HL-60 (cell line): ENCODE results near the gene PPP2R3A.

ENCODE experiments used
- DNase-seq, 2 experiments: peaks; one replicate each; pipeline ENCODE4 v3.0.0-alpha.2; 2010 to 2020; ENCODE audit warnings: low read depth in 1 of 2, low spot score in 1 of 2
- H3K27ac ChIP-seq: fragments of 250-450 bp; sonication (Bioruptor Pico); replicated peaks from 2 replicates; pipeline ENCODE4 v1.5.1; 2020; ENCODE audit warnings: mild to moderate bottlenecking, moderate library complexity
- H3K27me3 ChIP-seq: fragments of 250-450 bp; sonication (Bioruptor Pico); 2 replicates; pipeline ENCODE4 v1.5.1; 2021; ENCODE audit warnings: mild to moderate bottlenecking, moderate library complexity; ENCODE audit not compliant: insufficient read depth, poor library complexity, severe bottlenecking
- H3K4me3 ChIP-seq: replicated peaks from 2 replicates; pipeline ENCODE4 v1.5.1; 2011; ENCODE audit warnings: mild to moderate bottlenecking, control low read depth, low read length; ENCODE audit not compliant: insufficient read depth
- CTCF ChIP-seq: IDR thresholded peaks from one replicate; pipeline ENCODE4 v1.5.1; 2011; ENCODE audit warnings: low read length, control low read depth, inconsistent platforms; ENCODE audit not compliant: insufficient read depth
- GABPA ChIP-seq: IDR thresholded peaks from 2 replicates; pipeline ENCODE4 v1.6.1; 2012; ENCODE audit warnings: low read depth
- POLR2AphosphoS5 ChIP-seq: IDR thresholded peaks from 2 replicates; pipeline ENCODE4 v1.6.1; 2012; ENCODE audit warnings: low read depth
- REST ChIP-seq: IDR thresholded peaks from 2 replicates; pipeline ENCODE4 v1.6.1; 2012; ENCODE audit warnings: low read depth; ENCODE audit not compliant: insufficient replicate concordance
- SPI1 ChIP-seq: IDR thresholded peaks from 2 replicates; pipeline ENCODE4 v1.6.1; 2012; ENCODE audit warnings: low read depth, mild to moderate bottlenecking, borderline replicate concordance

PPP2R3A gene

GRCh38 chr3:136151219-136151618 is 185.7 kb downstream of the PPP2R3A start:
- TF ChIP-seq GABPA (no peak), POLR2AphosphoS5 (no peak), REST (no peak), SPI1 (no peak), CTCF (no peak)
- H3K27ac ChIP-seq: no peak overlapping the region
- H3K4me3 ChIP-seq: no peak overlapping the region
- no peak for DNase-seq
- H3K27me3 ChIP-seq: no peaks in the 10 kb centered on the region

GRCh38 chr3:136152176-136152843 is 186.8 kb downstream of the PPP2R3A start:
- no peak for TF ChIP-seq SPI1
- TF ChIP-seq REST: no peak
- no peak for TF ChIP-seq CTCF
- no peak for TF ChIP-seq GABPA
- TF ChIP-seq POLR2AphosphoS5: no peak
- Histone ChIP-seq H3K4me3 (no peak overlapping the region), H3K27ac (no peak overlapping the region), H3K27me3 (no peaks in the 10 kb centered on the region)
- DNase-seq: no peak

GRCh38 chr3:136152963-136153362 is 187.4 kb downstream of the PPP2R3A start:
- Histone ChIP-seq H3K27ac (no peak overlapping the region), H3K27me3 (no peaks in the 10 kb centered on the region), H3K4me3 (no peak overlapping the region)
- DNase-seq: no peak
- TF ChIP-seq POLR2AphosphoS5: no peak

- Histone ChIP-seq H3K27me3 (no peaks in the 10 kb centered on the region), H3K4me3 (no peak overlapping the region), H3K27ac (no peak overlapping the region)
- no peak for DNase-seq
- TF ChIP-seq GABPA: no peak
- no peak for TF ChIP-seq REST
- no peak for TF ChIP-seq SPI1
- no peak for TF ChIP-seq POLR2AphosphoS5
- TF ChIP-seq CTCF: no peak
Observed at GRCh38 chr3:136161516-136161915, 196.0 kb downstream of the PPP2R3A start.
